Kidney glomerular epithelial cell (primary cell): ENCODE measurements around the gene GDPD3.
"Not testable (repeated sequence)": the region's sequence is repeated elsewhere in the genome, so short reads cannot be mapped to it uniquely, and the experiment has no call there.

ENCODE experiments used
- DNase-seq: peaks from one replicate; lab custom pipeline; 2025; lab: John Stamatoyannopoulos, UW

Gene GDPD3

GRCh38 chr16:30122604-30123160, 9.3 kb upstream of the GDPD3 start:
- no peak for DNase-seq

DNA sequence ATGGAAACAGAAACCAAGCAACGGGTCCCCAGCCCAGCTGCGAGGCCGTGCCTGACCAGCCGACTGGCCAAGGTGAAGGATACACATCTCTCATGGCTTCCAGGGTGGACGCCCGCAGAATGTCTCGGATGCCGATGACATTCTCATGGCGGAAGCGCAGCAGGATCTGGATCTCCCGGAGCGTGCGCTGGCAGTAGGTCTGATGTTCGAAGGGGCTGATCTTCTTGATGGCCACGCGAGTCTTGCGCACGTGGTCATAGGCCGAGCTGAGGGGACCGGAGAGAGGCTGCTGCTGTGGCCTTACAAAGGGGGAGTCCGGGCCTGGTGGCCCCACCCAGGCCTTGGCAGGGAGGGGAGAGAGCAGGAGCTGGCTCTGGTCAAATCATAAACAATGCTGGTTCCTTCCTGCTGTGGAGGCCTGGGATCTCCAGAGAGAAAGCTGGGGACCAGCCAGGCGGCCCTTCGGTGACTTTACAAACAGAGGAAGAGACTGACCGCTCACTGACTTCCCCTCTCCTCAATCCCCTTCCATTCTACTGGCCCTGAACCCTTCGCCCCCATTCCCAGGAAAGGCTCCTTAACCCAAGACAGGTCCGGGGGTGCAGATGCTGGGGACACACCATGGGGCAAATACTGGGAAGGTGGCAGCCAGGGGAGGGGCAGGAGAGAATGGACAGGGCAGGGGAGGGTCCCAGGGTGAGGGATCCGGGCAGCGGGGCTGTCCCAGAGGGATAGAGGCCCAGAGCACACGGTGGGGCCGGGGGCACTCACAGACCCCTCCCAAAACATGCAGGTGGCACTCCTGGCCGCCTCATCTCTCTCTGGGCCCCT, 8.6 kb upstream of the GDPD3 start:
- no peak for DNase-seq

DNA sequence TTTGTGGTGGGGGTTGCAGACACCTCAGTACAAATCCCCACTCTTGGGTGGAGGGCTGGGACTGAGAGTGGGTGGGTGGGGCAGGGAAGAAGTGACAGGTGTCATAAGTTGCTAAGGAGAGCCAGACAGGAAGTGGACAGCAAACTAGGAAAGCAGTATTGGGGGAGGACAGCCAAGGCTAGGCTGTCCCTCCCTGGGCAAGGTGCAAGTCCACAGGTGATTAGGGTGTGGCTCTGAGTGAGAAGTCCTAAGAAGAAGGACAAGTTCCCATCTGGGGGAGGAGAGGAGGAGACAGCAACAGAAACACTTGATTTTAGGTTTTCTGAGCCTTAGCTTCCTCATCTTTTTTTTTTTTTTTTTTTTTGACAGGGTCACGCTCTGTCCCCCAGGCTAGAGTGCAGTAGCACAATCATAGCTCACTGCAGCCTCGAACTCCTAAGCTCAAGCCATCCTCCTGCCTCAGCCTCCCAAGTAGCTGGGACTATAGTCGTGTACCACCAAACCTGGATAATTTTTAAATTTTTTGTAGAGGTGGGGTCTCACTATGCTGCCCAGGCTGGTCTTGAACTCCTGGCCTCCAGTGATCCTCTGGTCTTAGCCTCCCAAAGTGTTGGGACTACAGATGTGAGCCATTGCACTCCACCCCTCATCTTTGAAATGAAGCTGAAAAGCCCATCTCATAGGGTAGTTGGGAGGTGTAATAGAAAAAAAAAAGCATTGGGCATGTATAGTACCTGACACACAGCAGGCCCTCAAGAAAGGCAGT, 7.2 kb upstream of the GDPD3 start:
- no peak for DNase-seq

- DNase-seq = no peak
Measured at GRCh38 chr16:30119428-30119827, 6.1 kb upstream of the GDPD3 start.

GRCh38 chr16:30117768-30118167, 4.4 kb upstream of the GDPD3 start:
- DNase-seq = no peak

DNA sequence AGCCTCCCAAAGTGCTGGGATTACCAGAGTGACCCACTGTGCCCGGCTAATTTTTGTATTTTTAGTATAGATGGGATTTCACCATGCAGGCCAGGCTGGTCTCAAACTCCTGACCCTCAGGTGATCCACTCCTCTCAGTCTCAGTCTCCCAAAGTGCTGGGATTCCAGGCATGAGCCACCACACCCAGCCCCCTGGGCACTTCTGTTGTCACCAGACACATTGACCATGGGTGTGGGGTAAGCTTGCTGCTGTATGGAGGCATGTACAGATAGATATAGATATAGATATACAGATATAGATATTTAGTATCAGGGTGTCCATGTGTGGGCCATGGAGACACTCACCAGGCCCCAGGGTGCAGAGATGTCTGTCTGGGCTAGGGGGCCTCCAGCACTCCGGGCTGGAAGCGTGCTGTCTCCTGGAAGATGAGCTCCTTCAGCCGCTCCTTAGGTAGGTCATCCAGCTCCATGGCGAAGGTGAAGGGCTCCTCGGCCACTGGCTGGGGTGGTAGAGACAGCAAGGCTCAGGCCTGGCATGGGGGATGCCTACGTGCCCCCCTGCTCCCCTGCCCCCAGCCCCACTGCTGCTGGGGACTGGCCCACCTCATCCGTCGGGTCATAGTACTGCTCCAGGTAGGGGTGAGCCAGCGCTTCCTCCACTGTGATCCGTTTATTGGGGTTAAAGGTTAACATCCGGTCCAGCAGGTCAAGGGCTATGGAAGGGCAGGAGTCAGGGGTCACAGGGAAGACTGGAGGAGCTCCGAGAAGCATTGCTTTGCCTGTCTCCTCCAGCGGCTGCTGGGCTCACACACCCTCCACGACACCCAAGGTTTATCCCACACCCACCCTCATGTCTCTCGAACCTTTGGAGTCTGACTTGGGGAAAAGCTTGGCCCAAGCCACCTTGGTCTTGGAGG, 3.2 kb upstream of the GDPD3 start:
- no peak for DNase-seq

DNA sequence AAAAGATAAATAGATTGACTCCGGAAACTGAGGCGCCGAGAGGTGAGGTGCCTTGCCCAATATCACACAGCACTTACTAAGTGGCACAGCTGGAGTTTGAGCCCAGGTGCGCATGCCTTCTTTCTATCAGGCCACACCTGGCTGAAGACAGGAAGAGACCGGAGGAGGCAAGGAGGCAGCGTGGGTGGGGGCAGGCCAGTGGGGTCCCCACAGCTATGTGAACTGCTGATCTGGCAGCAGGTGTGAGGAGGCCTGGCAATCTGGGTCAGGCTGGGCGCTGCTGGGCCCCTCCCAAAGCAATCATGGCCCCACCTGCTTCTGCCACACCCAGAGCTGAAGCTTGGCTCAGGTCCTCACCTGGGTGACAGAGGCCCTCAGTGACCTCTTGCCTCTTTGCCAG, 1.9 kb upstream of the GDPD3 start:
- DNase-seq = no peak

DNA sequence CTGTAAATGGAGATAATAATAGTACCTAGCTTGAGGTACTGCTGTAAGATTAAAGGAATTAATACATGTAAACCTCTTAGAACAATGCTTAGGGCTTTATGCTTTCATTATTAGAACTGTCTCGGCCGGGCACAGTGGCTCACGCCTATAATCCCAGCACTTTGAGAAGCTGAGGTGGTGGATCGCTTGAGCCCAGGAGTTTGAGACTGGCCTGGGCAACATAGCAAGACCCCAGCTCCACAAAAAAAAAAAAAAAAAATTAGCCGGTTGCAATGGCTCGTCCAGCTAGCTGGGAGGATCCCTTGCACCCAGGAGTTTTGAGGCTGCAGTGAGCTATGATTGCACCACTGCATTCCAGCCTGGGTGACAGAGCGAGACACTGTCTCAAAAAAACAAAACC, 1.5 kb upstream of the GDPD3 start:
- not testable (repeated sequence) for DNase-seq

DNA sequence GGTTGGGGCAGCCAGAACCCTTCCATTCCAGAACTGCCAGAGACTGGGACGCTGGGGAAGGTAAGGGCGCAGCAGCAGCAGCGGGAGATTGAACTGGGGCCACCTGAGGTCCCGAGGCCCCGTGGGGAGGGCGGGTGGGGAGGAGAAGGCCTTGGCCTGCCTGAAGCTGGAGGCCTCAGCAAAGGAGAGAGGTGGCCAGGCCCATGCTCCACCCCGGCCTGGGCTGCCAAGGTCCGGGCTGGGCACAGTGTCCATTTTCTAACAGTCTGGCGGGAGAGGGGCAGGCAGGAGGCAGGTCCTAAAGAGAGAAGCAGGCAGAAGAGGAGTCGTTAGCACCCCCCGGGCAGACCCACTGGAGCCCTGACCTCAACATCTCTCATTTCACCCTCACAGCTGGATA, 1.1 kb upstream of the GDPD3 start:
- DNase-seq = no peak

GRCh38 chr16:30113711-30114333, 485 bp upstream of the GDPD3 start:
- no peak for DNase-seq

DNA sequence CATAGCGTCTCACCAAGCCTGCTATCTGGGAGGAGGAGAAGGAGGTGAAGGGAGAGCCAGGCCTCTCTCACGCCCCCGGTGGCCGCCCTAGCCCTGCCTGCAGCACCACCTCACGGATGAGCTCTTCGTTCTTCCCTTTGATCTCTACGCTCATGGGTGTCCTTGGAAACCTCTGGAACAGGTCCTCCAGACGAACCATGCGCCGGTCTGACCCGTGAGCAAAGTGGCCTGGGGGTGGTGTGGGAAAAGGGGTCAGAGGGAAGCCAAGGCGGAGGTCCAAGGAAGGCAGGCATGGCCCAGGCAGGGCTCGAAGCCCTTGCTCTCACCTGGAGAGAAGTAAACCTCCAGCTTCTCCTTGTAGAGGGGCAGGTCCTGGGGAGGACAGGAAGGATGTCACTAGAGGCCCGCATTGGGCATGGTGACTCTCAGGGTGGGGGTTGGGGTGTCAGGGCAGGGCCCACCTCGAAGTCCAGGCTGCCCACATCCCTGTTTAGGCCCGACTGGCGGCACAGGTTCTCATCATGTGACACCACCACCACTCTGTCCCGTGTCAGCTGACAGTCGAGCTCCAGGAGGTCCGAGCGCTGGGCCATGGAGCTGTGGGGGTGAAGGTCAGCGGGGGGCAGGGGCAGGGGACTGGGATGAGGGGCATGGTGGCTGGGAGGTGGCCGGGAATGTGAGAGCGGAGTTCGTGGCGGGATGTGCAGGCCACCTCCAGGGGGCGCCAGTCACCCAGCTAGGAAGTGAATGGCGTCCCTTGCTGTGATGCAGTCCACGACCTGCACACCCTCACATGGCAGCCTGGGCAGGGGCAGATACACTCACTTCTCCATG, 923 bp downstream of the GDPD3 start:
- DNase-seq = no peak

GRCh38 chr16:30110661-30111060, 2.7 kb downstream of the GDPD3 start:
- no peak for DNase-seq

GRCh38 chr16:30108059-30108850, 5.1 kb downstream of the GDPD3 start:
- DNase-seq = no peak

DNA sequence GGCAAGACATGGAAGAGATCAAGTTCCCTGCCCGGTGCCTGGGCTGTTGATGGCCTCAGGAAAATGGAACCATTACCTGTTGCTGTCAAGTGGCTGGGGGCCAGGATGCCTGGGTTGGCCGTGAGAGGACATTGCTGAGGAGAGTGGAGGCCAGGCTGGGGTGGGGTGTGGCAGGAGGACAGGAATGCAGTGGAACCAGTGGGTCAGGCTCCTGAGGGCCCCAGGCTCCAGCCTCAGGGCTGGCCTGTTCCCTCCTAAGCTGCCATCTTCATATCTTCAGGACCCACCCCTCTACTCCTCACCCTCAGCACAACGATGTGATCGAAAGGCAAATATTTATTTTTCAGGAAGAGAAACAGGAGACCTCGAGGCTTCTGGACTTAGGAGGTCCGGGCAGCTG, 8.8 kb downstream of the GDPD3 start:
- no peak for DNase-seq

- DNase-seq = no peak
Measured at GRCh38 chr16:30104090-30104489, 9.2 kb downstream of the GDPD3 start.

DNA sequence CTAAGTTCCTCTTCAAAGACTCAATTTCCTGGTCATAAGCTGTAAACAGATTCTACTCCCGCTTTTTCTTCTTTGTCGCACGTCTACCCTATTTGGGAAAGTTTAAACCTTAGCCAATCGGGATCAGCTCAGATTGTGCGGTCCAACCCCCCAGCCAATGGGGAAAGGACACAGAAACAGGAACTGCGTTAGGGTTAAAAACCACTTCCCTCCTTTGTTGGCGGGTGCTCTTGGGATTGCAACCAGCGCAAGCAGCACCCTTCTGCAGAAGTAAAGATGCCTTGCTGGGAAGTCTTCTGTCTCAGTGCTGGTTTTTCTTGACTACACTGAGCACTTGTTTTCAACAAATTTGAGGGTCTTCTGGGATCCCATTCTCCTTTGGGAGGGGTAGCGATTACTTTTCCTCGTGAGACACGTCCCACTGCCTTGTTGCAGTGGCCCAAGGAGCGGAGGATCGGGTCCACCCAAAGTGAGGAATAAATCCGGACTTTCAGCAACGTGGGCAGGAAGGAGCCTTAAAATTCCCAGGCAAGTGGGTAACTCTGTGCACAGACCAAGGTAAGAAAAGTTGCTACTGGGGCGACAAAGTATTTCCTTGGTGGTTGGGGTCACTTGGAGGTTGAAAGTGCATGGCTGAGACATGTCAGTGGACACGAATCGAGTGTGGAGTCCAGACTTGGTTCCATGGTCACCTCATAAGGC, 16.3 kb downstream of the GDPD3 start:
- DNase-seq = no peak

DNA sequence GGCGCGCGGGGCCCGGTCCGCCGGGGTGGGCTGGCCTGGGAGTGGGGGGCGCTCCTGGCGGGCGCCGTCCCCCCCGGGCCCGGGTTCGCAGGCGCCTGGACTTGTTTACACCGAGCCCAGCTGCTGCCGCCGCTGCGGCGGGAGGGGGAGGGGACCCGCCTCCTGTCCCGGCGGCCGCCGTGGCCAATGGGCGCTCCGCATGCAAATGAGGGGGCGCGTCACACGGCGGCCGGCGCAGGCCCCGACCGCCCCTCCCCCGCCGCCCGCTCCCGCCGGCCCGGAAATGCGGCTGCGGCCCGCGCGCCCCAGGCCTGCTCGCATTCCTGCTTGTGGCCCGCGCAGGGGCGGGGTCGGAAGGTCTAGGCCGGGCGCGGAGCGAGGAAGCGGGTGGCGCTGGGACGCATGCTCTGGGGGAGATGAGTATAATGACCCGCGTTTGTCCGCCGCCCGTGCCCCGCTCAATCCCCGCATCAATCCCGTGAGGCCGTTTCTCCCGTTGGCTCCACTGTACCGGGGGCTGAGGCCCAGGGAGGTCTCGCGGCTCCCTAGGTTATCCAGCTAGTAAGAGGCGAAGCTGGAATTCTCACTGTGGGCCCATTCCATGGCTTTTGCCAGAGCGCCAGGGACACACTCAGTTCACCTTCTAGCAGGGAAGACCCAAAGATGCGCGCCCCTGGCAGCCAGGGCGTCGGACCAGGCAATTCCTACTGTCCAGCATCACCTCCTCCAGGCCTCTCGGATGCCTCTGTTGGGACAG, 17.1 kb downstream of the GDPD3 start, which contains the start of gene YPEL3:
YPEL3 (minus strand) TSS at position 109 of the 757 bp plus-strand sequence. CDS start 731 bp downstream, outside the sequence.
- DNase-seq = peak; percentile 72
